Measurements from ENCODE around the gene CLSTN2.

DNA sequence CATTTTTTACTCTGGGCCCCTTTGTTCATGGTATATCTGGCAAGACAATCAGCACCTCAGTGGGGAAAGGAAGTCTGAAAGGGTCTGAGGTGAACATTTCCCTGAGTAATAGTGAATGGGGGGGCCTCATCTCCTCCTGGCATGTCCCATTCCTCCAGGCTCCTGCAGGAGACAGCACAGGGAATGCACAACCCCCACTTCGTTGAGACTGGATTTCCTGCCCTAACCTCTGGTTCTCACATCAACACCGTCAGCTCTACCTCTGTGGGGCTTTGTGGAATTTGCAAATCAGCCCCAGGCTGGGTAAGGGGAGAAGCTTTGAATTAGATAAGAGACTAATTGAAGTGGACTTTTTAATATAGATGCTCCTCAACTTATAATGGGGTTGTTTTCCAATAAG lies 574.5 kb downstream of the CLSTN2 start:
- TF ChIP-seq, protein P1, sequence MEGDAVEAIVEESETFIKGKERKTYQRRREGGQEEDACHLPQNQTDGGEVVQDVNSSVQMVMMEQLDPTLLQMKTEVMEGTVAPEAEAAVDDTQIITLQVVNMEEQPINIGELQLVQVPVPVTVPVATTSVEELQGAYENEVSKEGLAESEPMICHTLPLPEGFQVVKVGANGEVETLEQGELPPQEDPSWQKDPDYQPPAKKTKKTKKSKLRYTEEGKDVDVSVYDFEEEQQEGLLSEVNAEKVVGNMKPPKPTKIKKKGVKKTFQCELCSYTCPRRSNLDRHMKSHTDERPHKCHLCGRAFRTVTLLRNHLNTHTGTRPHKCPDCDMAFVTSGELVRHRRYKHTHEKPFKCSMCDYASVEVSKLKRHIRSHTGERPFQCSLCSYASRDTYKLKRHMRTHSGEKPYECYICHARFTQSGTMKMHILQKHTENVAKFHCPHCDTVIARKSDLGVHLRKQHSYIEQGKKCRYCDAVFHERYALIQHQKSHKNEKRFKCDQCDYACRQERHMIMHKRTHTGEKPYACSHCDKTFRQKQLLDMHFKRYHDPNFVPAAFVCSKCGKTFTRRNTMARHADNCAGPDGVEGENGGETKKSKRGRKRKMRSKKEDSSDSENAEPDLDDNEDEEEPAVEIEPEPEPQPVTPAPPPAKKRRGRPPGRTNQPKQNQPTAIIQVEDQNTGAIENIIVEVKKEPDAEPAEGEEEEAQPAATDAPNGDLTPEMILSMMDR (IDR thresholded peaks at IDR 0.05), result no peak
- TF ChIP-seq POLR2AphosphoS5 (IDR thresholded peaks at IDR 0.05), result no peak

Measured in prostate gland (tissue), 2 donors.